Measurements from ENCODE around the gene TMUB2.
"Not testable (repeated sequence)": the region's sequence is repeated elsewhere in the genome, so short reads cannot be mapped to it uniquely, and the experiment has no call there.

The TMUB2 gene

DNA sequence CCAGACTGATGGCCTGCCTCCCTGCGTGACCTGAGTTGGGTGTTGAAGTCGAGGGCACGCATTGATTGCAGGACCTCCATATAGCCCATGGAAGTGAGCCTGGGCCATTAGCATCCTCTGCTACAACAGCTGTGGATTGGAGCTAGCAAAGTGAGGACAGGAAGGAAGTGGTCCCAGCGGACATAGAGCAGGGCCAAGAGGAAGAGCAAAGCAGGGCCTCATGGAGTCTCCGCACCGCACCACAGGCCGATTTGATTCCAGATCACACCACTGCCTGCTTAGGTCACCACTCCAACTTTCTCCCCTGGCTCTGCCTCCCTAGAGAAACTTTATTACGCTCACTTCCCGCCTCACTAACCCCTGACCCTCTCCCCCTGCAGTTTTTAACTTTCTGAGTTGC lies 43.4 kb downstream of the TMUB2 start:
- TF ChIP-seq, protein P1, sequence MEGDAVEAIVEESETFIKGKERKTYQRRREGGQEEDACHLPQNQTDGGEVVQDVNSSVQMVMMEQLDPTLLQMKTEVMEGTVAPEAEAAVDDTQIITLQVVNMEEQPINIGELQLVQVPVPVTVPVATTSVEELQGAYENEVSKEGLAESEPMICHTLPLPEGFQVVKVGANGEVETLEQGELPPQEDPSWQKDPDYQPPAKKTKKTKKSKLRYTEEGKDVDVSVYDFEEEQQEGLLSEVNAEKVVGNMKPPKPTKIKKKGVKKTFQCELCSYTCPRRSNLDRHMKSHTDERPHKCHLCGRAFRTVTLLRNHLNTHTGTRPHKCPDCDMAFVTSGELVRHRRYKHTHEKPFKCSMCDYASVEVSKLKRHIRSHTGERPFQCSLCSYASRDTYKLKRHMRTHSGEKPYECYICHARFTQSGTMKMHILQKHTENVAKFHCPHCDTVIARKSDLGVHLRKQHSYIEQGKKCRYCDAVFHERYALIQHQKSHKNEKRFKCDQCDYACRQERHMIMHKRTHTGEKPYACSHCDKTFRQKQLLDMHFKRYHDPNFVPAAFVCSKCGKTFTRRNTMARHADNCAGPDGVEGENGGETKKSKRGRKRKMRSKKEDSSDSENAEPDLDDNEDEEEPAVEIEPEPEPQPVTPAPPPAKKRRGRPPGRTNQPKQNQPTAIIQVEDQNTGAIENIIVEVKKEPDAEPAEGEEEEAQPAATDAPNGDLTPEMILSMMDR (IDR thresholded peaks at IDR 0.05; ENCODE audit: insufficient read depth, low read length, poor library complexity, severe bottlenecking), result no peak
- DNase-seq (ENCODE audit: extremely low read depth, insufficient read length), result no peak
- no peaks in the 10 kb centered on the region for H3K36me3 ChIP-seq (ENCODE audit: control insufficient read depth, insufficient read depth, low read length)
- no peaks in the 10 kb centered on the region for H3K27me3 ChIP-seq (replicated peaks; ENCODE audit: control insufficient read depth, insufficient read depth, low read length)
- H3K4me3 ChIP-seq (replicated peaks; ENCODE audit: low read depth, low read length), result no peak overlapping the region

DNA sequence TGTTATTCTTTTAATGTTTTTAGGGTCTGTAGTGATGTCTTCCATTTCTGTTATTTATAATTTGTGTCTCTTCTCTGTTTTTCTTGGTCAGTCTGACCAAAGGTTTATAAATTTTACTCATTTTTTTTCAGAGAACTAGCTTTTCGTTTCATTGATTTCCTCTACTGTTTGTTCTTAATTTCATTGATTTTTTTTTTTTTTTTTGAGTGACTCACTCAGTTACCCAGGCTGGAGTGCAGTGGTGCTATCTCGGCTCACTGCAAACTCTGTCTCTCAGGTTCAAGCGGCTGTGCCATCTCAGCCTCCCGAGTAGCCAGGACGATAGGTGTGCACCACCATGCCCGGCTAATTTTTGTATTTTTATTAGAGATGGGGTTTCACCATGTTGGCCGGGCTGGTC lies 45.3 kb downstream of the TMUB2 start:
- TF ChIP-seq, protein P1 (IDR thresholded peaks at IDR 0.05; ENCODE audit: insufficient read depth, low read length, poor library complexity, severe bottlenecking), result no peak
- H3K4me3 ChIP-seq (replicated peaks; ENCODE audit: low read depth, low read length), result no peak overlapping the region
- no peaks in the 10 kb centered on the region for H3K27me3 ChIP-seq (replicated peaks; ENCODE audit: control insufficient read depth, insufficient read depth, low read length)
- DNase-seq (ENCODE audit: extremely low read depth, insufficient read length), result no peak
- H3K36me3 ChIP-seq (ENCODE audit: control insufficient read depth, insufficient read depth, low read length), result no peaks in the 10 kb centered on the region

DNA sequence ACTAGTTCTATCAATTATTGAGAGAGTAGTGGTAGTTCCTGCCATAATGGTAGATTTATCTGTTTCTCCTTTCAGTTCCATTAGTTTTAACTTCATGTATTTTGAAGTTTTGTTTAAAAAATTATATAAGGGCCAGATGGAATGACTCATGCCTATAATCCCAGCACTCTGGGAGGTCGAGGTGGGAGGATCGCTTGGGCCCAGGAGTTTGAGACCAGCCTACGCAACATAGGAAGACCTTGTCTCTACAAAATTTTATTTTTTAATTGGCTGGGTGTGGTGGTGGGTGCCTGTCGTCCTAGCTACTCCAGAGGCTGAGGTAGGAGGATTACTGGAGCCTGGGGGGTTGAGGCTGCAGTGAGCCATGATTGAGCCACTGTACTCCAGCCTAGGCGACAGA lies 46.8 kb downstream of the TMUB2 start:
- H3K27me3 ChIP-seq (replicated peaks; ENCODE audit: control insufficient read depth, insufficient read depth, low read length), result no peaks in the 10 kb centered on the region
- DNase-seq (ENCODE audit: extremely low read depth, insufficient read length), result no peak
- no peaks in the 10 kb centered on the region for H3K36me3 ChIP-seq (ENCODE audit: control insufficient read depth, insufficient read depth, low read length)
- no peak overlapping the region for H3K4me3 ChIP-seq (replicated peaks; ENCODE audit: low read depth, low read length)
- TF ChIP-seq, protein P1 (IDR thresholded peaks at IDR 0.05; ENCODE audit: insufficient read depth, low read length, poor library complexity, severe bottlenecking), result no peak

DNA sequence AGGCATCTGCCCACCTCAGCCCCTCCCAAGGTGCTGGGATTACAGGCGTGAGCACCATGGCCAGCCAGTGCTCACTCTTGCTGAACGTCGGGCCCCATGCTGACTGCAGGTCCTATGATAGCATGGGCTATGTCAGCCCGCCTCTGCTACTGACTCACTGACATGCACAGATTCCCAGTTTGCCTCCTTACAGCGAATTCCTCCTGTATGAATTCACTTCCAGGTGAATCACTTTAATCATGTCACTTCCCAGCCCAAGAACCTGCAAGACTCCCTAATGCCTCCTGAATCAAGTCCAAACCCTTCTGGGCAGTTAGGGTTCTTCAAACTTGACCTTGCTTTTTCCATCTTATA lies 48.8 kb downstream of the TMUB2 start:
- no peak for DNase-seq (ENCODE audit: extremely low read depth, insufficient read length)
- Histone ChIP-seq H3K36me3 (ENCODE audit: control insufficient read depth, insufficient read depth, low read length) (no peaks in the 10 kb centered on the region), H3K27me3 (replicated peaks; ENCODE audit: control insufficient read depth, insufficient read depth, low read length) (no peaks in the 10 kb centered on the region), H3K4me3 (replicated peaks; ENCODE audit: low read depth, low read length) (no peak overlapping the region)
- TF ChIP-seq, protein P1 (IDR thresholded peaks at IDR 0.05; ENCODE audit: insufficient read depth, low read length, poor library complexity, severe bottlenecking), result no peak

DNA sequence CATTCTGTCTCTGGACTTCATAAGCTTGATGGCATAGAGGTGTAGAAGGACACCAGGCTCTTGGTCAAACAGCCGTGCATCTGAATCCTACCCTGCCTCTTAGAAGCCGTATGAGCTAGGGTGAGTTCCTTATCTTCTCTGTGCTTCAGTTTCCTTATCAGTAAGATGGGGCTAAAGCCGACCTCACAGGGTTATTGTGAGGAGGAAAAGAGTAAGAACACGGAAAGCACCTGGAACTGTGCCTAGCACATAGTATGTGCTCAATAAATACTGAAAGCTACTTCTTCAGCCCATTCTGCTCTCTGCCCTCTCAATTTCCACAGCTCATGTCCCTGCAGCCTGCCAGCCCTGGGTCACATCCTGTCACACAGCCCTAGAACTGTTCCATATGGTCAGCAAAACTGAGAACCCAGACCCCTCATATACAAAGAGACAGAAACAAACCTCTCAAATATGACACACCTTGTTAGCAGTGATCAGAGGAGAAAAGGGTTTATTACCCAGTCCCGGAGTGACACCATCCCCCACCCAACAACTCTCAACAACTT lies 49.7 kb downstream of the TMUB2 start:
- TF ChIP-seq, protein P1 (IDR thresholded peaks at IDR 0.05; ENCODE audit: insufficient read depth, low read length, poor library complexity, severe bottlenecking), result no peak
- DNase-seq (ENCODE audit: extremely low read depth, insufficient read length), result no peak
- Histone ChIP-seq H3K27me3 (replicated peaks; ENCODE audit: control insufficient read depth, insufficient read depth, low read length) (no peaks in the 10 kb centered on the region), H3K36me3 (ENCODE audit: control insufficient read depth, insufficient read depth, low read length) (no peaks in the 10 kb centered on the region), H3K4me3 (replicated peaks; ENCODE audit: low read depth, low read length) (no peak overlapping the region)

DNA sequence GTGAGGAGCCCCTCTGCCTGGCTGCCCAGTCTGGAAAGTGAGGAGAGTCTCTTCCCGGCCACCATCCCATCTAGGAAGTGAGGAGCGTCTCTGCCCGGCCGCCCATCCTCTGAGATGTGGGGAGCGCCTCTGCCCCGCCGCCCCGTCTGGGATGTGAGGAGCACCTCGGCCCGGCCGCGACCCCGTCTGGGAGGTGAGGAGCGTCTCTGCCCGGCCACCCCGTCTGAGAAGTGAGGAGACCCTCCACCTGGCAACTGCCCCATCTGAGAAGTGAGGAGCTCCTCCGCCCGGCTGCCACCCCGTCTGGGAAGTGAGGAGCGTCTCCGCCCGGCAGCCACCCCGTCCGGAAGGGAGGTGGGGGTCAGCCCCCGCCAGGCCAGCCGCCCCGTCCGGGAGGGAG lies 51.1 kb downstream of the TMUB2 start:
- H3K36me3 ChIP-seq (ENCODE audit: control insufficient read depth, insufficient read depth, low read length); H3K27me3 ChIP-seq (replicated peaks; ENCODE audit: control insufficient read depth, insufficient read depth, low read length); DNase-seq (ENCODE audit: extremely low read depth, insufficient read length); H3K4me3 ChIP-seq (replicated peaks; ENCODE audit: low read depth, low read length): not testable (repeated sequence)

Data from GM06990 (cell line).